Measurements from ENCODE around the gene ARHGAP26. TPM values are rescaled to one million over a fixed set of nuclear protein-coding genes. Genes with fewer than 3 reads are reported as not detected.

Gene ARHGAP26
- total RNA-seq, 1 donor = 1.7 TPM

DNA sequence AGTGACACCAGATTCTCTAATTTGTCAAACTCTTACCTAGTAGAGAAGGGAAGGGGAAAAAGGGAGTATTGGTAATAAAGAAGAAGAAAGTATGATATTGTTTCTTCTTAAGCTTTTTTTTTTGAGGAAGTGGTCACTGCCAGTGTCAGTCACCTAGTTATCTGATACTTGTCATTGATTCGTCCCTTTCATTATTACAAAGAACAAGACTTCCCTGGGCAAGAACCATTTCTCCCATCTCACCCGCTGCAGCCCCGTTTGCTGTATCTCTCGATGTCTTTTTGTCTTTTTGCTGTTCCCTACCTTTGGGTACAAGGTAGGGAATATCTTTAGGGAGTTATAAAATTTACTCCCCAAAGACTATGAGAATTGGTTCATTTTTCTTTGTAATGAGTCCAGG is 249.0 kb downstream of the ARHGAP26 start:
- TF ChIP-seq, protein P1, sequence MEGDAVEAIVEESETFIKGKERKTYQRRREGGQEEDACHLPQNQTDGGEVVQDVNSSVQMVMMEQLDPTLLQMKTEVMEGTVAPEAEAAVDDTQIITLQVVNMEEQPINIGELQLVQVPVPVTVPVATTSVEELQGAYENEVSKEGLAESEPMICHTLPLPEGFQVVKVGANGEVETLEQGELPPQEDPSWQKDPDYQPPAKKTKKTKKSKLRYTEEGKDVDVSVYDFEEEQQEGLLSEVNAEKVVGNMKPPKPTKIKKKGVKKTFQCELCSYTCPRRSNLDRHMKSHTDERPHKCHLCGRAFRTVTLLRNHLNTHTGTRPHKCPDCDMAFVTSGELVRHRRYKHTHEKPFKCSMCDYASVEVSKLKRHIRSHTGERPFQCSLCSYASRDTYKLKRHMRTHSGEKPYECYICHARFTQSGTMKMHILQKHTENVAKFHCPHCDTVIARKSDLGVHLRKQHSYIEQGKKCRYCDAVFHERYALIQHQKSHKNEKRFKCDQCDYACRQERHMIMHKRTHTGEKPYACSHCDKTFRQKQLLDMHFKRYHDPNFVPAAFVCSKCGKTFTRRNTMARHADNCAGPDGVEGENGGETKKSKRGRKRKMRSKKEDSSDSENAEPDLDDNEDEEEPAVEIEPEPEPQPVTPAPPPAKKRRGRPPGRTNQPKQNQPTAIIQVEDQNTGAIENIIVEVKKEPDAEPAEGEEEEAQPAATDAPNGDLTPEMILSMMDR (IDR thresholded peaks at IDR 0.05; ENCODE audit: insufficient read depth, low read depth, low read length) = no peak
- H3K4me3 ChIP-seq (ENCODE audit: low read depth, low read length) = no peak overlapping the region
- DNase-seq (ENCODE audit: low read depth) = no peak

- H3K4me3 ChIP-seq (ENCODE audit: low read depth, low read length) = no peak overlapping the region
- DNase-seq (ENCODE audit: low read depth) = peak; percentile 69
- TF ChIP-seq, protein P1 (IDR thresholded peaks at IDR 0.05; ENCODE audit: insufficient read depth, low read depth, low read length) = no peak
These were observed 249.7 kb downstream of the ARHGAP26 start for GRCh38 chr5:143019614-143020515.

DNA sequence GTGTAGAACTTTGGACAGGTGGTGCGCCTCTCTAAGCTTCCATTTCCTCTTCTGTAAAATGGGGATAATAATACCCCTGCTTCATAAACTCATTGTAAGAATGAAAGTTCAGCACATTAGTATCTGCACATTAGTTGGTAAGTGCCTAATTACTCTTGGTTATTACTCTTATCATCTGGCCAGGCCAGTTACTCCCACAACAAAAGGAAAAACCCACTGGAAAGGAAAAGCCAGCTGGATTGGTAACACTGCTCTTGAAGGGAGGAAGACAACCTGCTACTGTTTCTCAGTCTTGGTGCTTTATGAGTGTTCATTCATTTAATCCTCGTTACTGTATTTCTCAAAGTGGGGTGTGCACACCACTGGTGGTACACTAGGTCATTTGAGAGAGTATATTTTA is 251.4 kb downstream of the ARHGAP26 start:
- TF ChIP-seq, protein P1 (IDR thresholded peaks at IDR 0.05; ENCODE audit: insufficient read depth, low read depth, low read length) = no peak
- no peak for DNase-seq (ENCODE audit: low read depth)
- no peak overlapping the region for H3K4me3 ChIP-seq (ENCODE audit: low read depth, low read length)

GRCh38 chr5:143023411-143024096 is 253.4 kb downstream of the ARHGAP26 start:
- DNase-seq (ENCODE audit: low read depth) = peak; percentile 41
- TF ChIP-seq, protein P1 (IDR thresholded peaks at IDR 0.05; ENCODE audit: insufficient read depth, low read depth, low read length) = peak; percentile 13
- no peak overlapping the region for H3K4me3 ChIP-seq (ENCODE audit: low read depth, low read length)

DNA sequence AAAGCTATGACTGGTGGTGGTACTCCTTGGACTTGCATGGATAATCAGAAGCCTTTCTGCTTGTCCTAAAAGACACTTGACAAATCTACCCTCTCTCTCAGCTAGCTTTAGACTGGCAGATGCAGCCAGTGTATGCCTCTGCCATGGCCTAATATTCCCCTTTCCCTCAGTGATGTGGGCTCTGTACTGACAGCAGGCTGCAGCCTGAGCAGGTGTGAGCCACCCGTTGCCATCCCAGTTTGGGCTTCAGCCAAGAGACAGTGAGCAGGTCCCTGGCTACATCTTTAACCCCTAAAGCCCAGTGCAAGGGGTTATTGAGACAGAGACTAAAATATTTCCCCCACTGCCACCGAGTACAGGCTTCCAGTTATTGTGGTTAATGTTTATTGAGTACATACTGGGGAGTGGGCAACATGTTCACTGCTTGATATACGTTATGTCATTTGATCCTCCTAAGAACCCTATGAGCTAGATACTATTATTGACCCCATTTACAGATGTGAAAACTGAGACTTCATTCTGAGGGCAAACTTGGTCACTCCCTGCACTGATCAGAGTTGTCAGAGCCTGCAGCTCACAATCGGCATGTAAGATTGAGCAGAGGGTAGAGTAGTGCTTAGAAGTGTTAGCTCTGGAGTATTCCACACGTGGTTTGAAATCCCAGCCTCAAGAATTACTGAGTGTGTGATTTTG is 254.2 kb downstream of the ARHGAP26 start:
- no peak for DNase-seq (ENCODE audit: low read depth)
- no peak overlapping the region for H3K4me3 ChIP-seq (ENCODE audit: low read depth, low read length)
- TF ChIP-seq, protein P1 (IDR thresholded peaks at IDR 0.05; ENCODE audit: insufficient read depth, low read depth, low read length) = no peak

GRCh38 chr5:143025376-143025775 is 255.2 kb downstream of the ARHGAP26 start:
- H3K4me3 ChIP-seq (ENCODE audit: low read depth, low read length) = no peak overlapping the region
- DNase-seq (ENCODE audit: low read depth) = no peak
- TF ChIP-seq, protein P1 (IDR thresholded peaks at IDR 0.05; ENCODE audit: insufficient read depth, low read depth, low read length) = no peak
